OCI-M1 (cell line): ENCODE measurements around the gene MPC2.

Source experiments
- DNase-seq: peaks from one replicate; lab custom pipeline; 2025; lab: John Stamatoyannopoulos, UW

Gene MPC2

DNA sequence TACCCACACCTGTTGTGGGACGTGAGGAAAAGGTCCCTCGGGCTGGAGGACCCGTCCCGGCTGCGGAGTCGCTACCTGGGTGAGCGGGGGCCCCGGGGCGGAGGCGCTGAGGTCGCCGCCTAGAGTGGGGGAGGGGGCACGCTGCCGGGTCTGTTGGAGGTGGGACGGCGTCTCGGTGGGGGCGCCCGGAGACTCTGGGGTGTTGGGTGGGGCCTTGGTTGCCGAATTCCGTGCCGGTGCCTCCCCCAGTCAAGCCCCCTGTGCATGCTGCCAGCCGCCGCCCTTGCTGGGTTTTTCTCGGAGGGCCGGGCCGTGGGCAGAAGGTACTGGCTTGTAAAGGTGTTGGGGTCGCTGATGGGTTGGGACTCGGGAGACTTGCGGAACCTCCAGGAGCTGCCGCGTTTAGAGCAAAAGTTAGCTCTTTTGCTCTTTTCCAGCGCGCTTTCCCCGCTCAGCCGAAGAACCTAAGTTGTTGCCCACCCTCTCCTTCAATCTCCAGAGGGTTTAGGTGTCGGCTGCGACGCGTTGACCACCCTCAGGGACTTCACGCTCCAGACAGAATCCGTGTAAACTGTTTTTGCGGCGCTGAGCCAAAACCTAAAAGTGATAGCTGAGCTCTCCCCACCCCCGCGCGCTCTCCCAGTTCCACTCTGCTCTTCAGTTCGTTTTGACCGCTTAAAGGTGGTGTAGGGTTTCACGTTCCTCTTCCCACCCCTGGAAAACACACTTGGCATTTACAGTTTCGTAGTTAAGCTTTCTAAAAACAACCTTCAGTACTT lies at the start of gene MPC2:
Gene MPC2, minus strand, starts transcription at position 143 of the 779 bp plus-strand sequence. CDS start 1,231 bp downstream, outside the sequence.
- DNase-seq: peak; percentile 93

DNA sequence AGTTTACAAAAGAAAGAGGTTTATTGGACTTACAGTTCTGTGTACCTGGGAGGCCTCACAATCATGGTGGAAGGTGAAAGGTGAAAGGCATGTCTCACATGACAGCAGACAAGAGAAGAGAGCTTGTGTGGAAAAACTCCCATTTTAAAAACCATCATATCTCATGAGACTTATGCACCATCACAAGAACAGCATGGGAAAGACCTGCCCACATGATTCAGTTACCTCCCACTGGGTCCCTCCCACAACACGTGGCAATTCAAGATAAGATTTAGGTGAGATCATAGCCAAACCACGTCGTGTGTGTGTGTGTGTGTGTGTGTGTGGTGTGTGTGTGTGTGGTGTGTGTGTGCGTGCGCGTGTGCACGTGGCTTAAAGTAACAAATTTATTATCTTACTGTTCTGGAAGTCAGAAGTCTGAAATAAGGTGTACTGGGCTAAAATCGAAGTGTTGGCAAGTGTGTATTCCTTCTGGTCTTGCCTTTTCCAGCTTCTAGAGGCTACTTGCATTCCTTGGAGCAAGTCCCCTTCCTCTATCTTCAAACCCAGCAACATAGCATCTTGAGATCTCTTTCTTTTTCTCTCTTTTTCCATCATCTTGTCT lies 48.1 kb upstream of the MPC2 start:
- peak; percentile 97 for DNase-seq

DNA sequence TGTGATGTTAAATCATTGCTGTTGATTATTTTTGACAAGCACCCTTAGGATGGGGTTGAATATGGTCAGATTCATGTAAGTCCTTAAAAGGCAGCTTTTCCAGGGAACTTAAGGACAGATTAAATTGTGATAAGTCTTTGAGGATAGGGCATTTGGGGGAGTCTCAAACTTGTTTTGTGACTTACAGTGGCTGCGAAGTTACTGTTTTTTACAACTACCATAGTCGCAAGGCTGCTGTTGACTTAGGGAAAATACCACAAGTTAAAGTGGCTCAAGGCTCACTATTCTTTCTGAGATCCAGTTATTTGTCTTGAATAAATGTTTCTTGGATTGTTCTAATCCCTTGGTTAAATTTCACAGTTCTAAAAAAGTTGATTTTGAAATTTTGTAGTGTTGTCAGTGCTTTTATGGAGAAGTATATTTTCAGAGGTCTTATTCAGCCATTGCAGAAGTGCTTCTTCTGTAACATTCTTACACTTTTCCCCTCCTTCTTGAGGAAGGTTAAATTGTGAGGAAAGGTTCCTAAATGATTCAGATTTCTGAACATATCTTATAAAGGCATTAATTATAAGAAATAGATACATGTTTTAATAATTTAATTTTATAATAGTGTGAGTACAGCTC lies 47.0 kb upstream of the MPC2 start:
- peak; percentile 48 for DNase-seq

DNA sequence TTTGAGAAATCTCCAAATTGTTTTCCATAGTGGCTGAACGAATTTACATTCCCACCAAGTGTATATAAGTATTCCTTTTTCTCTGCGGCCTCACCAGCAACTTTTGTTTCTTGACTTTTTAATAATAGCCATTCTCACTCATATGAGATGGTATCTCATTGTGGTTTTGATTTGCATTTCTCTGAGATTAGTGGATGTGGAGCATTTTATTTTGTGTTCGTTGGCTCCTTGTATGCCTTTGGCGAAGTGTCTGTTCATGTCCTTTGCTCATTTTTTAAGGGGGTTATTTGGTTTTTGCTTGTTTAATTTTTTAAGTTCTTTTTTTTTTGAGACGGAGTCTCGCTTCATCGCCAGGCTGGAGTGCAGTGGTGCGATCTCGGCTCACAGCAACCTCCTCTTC lies 45.1 kb upstream of the MPC2 start:
- DNase-seq: no peak

DNA sequence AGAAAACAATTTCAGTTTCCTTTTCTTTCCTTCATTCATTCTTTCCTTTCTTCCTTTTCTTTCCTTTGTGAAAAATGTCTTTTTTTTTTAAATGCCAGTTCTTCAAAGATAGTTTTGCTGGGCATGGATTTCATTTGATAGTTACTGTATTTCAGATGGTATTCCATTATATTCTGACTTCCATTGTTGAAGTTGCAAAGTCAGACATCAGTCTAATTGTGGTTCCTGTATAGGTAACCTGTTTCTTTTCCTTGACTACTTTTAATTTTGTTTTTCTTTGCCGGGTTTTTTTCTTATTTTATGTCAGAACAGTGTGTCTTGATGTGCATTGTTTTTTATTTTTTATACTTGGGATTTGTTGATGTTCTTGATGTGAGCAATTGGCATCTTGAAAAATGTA lies 40.4 kb upstream of the MPC2 start:
- peak; percentile 24 for DNase-seq

DNA sequence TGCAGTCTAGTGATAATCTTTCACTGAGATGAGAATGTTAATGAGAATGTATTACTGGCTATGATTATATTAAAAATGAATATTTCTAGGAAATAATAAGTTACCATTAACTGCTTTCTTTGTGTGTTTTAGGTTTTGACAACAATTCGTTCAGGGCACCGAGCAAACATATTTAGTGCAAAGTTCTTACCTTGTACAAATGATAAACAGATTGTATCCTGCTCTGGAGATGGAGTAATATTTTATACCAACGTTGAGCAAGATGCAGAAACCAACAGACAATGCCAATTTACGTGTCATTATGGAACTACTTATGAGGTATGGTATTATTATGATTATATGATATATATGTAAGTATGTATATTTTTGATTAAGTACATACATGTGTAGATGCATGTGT lies 37.8 kb upstream of the MPC2 start:
- DNase-seq: no peak

DNA sequence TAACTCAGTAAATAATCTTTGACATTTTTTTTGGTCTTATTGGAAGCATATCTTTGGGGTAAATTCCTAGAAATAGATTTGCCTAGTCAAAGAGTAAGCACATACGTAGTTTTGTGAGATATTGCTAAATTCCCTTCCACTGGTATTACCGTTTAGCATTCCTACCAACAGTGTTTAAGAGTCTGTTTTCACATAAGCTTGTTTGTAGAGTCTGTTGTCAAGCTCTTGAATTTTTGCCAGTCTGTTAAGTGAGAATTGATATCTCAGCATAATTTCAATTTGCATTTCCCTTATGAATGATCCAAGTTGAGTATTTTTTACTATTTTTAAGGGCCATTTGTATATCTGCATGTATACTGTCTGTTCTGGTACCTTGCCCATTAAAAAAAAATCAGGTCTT lies 37.0 kb upstream of the MPC2 start:
- no peak for DNase-seq

DNA sequence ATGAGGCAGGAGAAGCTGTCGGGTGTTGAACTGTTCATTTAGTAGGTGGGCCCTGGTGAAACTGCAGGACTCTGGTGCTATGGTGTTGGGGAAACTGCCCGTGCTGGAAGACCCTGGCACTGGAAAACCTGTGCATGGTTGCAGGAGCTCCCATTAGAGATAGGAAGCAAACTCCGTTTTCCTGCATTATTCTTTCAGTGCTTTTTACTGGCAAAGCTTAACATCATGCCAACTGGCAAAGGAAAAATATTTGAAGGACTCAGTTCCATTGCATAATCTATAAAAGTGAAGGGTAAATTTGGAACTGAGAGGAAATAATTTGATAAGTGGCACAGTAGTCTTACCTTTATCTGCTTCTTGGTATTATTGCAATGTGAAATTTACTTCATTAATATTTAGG lies 31.7 kb upstream of the MPC2 start:
- no peak for DNase-seq

DNA sequence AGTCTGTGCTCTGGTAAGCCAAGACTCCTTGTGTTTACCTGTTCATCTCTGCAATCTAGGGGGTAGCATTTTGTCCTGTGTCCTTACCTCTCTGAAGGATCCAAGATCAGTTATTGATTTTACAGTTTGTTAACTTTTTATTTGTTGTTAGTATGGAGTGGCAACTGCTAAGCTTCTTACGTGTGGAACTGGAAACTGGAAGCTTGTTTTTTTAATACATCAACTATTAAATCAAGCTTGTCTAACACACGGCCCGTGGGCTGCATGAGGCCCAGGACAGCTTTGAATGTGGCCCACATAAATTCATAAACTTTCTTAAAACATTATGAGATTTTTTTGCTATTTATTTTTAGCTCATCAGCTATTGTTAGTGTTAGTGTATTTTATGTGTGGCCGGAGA lies 29.2 kb upstream of the MPC2 start:
- no peak for DNase-seq

DNA sequence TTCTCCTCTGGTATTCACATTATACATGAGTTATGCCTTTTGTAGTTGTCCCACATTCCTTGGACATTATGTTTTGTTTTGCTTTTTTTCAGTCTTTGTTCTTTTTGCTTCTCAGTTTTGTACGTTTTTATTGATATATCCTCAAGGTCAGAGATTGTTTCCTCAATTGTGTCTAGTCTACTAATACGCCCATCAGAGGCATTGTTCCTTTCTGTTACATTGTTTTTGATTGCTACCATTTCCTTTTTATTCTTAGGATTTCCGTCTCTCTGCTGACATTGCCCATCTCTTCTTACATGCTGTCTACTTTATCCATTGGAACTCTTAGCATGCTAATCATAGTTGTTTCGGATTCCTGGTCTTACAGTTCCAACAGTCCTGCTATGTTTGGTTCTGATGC lies 27.8 kb upstream of the MPC2 start:
- no peak for DNase-seq

DNA sequence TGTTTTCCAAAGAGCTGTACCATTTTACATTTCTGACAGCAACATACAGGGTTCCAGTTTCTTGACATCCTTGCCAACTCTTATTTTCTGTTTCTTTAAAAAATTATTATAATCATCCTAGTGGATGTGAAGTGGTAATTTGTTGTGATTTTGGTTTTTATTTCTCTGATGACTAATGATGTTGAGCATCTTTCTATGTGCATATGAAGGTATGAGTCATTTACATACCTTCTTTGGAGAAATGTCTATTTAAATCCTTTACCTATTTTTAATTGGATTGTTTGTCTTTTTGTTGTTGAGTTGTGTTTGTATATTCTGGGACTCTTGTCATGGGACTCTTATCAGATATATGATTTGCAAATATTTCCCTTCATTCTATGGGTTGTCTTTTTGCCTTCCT lies 20.8 kb upstream of the MPC2 start:
- no peak for DNase-seq

DNA sequence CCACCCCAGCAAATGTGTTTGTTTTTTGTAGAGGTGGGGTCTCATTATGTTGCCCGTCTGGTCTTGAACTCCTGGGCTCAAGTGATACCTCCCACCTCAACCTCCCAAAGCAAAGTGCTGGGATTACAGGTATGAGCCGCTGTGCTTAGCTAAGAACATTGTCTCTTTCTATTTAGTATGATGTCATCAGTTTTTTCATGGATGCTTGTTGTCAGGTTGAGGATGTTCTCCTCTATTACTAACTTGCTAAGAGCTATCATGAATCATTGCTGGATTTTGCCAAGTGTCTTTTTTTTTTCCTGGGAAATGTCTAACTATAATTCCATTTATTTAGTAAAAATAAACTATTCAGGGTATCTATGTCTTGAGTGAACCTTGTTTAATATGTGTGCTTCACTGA lies 19.0 kb upstream of the MPC2 start:
- DNase-seq: no peak

DNA sequence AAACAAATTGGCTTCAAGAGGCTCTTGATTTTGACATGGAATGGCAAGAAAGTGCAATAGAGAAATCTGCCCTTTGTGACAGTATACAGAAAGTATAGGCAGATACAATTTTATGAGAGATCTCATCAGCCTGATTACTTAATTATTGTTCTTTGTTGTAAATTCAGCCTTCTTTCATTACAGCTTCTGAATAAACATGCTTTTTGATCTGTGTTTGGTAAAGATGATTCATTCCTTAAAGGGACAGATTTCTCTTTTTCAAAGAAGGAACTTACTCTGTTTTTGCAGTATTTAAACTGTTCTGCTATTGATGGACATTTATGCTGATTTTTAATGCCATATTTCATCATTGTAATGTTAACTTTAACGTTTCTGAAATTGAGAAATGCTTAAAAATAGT lies 13.7 kb upstream of the MPC2 start:
- DNase-seq: peak; percentile 27

DNA sequence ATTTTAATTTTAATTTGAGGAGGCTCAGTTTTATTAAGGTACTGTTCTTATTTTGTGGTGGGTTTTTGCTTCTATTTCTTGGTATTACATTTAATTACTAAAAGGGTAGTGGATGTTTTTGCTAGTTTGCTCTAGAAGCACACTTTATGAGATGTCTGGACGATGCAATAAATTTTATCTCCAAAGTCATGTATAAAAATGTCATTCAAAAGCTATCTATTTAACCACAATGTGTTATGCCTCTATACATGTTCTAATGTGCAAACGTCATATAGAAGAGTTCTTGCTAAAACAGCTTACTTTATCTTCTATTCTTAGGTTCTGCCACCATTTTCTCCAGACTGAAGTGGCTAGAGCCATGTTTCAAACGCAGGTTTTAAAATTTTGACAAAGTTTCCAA lies 12.9 kb upstream of the MPC2 start:
- peak; percentile 49 for DNase-seq

DNA sequence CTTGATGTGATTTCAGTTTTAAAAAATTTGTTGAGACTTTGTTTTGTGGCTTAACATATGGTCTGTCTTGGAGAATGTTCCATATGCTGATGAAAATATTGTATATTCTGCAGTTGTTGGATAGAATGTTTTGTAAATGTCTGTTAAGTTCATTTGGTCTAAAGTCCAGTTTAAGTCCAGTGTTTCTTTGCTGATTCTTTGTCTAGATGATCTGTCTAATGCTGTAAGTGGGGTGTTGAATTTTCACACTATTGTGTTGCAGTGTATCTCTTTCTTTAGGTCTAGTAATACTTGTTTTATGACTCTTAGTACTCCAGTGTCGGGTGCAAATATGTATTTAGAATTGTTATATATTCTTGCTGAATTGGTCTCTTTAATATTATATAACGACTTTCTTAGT lies 10.9 kb upstream of the MPC2 start:
- no peak for DNase-seq

DNA sequence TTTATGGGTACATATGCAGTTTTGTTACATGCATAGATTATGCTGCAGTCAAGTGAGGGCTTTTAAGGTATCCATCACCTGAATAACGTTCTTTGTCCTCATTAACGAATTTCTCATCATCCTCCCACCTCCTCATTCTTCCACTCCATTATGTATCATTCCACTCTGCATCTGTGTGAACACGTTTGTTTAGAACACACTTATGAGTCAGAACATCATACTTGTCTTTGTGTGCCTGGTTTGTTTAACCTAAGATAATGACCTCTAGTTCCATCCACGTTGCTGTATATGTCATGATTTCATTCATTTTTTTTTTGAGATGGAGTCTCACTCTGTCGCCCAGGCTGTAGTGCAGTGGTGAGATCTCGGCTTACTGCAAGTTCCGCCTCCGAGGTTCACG lies 6.7 kb upstream of the MPC2 start:
- no peak for DNase-seq

DNA sequence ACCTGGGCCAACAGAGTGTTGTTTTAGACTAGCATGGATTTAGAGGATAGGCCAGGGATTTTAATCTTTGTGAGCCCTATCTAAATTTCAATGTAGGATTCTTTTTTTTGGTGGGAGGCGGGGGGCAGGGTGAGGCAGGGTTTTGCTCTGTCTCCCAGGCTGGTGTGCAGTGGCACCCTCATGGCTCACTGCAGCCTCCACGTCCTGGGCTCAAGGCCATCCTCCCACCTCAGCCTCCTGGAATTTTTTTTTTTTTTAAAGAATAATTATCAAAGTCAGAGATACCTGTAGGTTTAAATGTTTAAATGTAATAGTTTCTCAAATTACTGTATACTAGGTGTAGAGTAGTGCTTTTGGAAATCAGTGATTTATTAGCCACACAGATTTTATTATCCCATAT lies 3.4 kb upstream of the MPC2 start:
- no peak for DNase-seq

DNA sequence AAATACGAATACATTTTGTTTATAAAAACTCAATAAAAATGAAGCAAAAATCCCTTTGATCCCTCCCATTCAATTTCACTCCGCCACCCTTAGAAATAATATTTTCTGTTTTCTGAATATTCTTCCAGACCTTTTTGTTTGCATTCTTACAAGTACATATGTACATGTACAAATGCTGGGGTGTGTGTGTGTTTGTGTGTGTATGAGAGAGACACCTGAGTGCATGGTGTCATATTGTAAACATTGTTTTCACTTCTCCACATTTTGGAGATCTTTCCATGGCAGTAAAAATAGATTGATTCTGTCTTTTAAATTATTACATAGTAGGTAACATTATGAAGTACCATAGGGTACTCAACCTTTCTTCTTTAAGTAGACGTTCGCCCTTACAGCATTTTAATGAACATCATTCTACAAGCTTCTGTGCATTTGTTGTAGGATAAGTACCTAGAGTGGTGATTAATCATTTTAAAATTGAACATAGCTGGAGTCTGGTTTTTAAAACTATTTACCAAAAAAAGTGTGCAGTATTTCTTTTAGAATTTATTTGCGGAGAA lies 1.3 kb upstream of the MPC2 start:
- DNase-seq: peak; percentile 58

DNA sequence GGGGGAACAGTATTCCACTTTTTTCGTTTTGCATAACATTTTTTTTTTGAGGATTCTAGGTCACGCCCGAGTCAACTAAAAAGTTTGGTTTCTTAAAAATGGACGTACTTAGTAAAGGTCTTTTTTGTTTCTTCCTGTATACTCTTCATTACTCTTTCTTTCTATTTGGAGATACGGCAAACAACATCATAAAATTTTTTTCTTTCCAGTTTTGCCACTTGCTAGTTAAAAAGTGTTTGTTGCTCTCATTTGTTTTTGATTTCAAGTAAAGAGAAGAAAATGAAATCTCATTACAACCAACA lies 788 bp upstream of the MPC2 start:
- no peak for DNase-seq

DNA sequence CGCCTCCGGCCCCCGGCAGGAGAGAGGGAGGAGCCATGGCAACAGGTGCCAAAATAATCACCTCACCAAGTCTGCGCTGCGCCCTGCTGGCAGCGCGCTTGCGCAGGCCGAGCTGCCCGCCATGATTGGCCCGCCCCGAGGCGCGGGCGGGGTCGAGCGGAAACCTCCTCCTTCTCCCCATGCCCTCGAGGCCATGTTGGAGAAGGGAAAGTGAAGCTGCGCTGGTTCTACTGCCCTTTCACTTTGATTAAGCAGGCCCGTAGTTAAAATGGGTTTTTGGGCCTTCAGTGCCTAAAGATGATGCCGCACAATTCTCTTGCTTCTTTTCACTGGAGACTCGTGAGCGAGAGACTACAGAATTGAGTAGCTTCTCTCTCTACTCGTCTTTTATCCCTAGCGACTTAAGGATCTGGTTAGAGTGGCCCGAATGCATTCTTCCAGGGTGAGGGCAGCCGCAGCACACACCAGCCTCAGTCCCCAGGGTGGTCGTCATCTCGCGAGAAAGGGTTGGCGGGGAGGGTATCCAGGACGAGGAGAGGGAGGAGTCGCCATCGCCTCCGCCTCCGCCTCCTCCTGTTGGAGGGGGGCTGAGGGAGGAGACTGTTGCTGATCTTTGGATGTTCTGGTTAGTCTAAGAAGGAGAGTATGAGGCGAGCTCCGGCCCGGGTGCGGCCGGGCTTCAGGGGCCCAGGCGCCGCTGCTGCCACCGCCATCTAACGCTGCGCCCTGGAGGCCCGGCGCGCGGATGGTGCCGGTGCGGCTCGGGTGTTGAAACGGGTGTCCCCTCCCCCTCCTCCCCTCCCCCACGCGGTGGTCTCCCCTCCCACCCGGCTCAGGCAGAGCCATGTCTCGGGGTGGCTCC lies 573 bp downstream of the MPC2 start, which contains the start of gene DCAF6:
Gene DCAF6, plus strand, starts transcription at position 616 of the 862 bp plus-strand sequence. Its CDS starts 229 bp downstream, at position 845.
- DNase-seq: peak; percentile 99

DNA sequence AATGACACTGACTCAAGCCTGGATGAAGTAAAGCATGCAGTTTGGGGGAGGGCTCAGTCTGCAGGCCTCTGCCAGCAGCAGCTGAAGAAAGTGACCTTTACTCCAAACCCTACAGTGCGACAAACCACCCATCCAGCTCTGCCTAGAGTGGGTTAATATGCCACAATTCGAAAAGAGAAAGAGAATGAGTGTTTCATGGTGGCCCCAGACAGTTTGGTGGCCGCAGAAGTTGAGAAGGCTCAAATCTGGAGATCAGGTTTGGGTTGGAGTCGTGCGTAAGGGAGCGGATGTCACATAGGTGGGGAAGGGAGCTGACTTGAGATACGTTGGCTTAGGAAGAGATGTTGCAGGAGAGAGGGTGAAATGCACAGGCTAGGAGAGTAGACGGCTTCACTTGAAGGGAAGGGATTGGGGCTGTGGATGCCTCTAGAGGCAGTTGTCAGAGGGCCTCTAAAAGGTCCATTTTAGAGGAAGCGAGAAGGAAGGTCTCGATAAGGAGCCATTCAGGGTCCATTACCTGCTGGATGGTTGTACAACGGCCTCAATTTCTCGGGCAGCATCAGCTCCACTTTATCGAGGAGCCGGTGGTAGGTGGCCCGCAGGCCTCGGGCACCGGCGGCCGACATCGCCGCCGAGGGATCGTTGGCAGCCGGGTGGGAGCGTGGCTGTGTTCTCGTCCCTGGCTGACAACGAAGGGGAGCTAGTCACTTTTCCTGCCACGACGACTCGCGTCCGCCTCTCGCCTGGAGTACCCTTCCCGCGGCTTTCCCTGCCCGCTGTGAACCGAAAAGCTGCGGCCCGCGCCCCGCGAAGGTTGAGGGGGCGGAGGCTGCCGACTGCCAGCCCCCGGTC lies 1.4 kb downstream of the MPC2 start:
- DNase-seq: peak; percentile 86
